HUDEP-2 (cell line): ENCODE results near the gene RASL11B.

Source experiments
- DNase-seq, 76 experiments: peaks; one replicate each; lab custom pipeline; 2025; ENCODE audit not compliant: unreplicated experiment in 76 of 76; lab: John Stamatoyannopoulos, UW

Gene RASL11B

DNA sequence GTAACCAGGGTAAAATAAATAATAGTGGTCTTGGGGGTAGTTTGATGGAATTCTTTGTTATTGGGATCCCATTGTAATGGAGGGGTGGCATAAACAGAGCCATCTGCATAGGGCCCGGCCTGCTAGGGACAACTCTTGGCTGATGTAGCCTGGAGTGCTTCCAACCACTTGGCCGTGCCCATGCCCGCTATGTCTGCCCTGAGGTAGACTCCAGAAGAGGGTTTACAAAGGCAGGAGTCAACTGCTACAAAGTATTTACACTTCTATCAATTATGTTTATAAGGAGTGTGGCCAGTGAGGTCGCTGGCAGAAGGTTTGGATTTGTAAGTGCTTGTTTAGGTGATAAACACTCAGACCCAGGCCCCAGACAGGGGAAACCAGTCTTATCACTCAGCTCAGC, 8.1 kb downstream of the RASL11B start:
- DNase-seq: no peak

DNA sequence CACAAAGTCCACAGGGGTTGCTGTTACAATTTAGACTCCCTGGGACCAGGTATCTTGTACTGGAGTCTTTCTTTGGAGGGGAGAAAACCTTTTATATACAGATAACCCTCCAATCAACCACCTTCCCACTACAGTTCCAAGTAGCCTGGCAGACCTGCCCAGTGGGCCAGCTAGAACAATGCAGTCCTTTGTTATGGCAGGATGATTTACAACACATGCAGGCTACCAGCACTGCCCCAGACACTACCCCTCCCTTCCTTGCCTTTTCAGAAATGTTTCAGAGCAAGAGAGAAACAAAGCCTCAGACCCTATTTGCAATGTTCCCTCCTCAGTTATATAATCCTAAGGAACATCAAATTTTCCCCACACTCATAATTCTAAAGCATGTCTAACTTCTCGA, 11.1 kb downstream of the RASL11B start:
- DNase-seq: no peak

DNA sequence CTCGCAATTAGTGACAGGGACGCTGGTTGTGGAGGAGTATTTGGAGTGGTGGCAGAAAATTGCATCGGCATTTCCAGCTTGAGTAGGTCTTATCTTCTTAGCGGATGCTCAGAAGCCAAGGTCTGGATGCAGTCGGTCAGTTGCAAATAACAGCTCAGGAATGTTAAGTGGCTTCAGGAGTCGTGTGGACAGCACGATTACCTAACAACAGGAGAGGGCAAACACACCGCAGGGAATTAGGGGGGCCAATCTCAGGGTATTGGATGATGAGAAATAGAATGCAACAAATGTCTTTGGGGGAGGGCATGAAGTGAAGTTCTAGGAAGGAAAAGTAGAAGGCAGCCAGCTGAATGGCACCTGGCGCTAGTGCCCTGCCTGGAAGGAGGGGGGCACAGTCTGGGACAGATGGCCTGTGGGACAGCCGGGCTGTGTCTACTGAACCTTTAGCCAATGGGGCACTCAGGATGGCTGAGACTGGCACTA, 11.8 kb downstream of the RASL11B start:
- no peak for DNase-seq

GRCh38 chr4:52874948-52875347, 12.8 kb downstream of the RASL11B start:
- no peak for DNase-seq

- no peak for DNase-seq
These were observed 14.0 kb downstream of the RASL11B start for GRCh38 chr4:52876069-52876468.

- DNase-seq: no peak
These were observed 14.9 kb downstream of the RASL11B start for GRCh38 chr4:52877036-52877435.

DNA sequence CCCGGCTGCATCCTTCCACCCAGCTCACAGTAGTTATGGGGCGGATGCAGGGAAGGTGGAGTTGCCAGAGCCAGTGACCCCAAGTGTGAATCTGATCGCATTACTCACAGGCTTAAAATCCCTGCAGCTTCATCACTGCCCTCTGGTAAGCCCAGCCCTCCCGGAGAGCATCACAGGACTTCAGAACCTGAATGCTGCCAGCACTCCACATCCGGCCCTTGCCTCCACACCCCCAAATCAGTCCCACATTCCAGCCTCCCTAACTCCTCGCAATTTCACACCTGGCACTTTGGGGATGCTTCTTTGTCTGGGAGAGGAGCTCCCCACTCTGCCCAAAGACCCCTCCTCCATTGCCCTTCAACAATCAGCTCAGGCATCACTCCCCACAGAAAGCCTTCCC, 15.6 kb downstream of the RASL11B start:
- DNase-seq: no peak

- no peak for DNase-seq
These were observed 17.4 kb downstream of the RASL11B start for GRCh38 chr4:52879471-52879870.

DNA sequence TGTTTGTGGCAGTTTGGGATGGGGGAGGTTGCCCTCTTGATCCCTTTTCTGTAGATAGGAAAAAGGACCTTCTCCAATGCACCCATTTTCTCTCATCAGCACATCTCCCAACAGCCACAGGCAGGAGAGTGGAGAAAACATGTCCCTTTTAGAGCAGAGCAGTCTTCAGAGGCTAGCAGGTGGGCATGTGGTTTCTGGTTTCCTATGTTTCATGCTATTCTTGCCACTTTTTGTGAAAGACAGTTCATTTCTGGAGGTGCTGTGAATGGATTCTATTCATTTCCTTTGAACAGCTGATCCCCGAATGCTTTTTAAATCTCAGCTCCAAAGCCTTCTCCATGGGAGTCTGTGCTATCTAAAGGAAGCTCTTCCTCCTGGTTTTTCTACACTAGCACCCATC, 18.9 kb downstream of the RASL11B start:
- no peak for DNase-seq

DNA sequence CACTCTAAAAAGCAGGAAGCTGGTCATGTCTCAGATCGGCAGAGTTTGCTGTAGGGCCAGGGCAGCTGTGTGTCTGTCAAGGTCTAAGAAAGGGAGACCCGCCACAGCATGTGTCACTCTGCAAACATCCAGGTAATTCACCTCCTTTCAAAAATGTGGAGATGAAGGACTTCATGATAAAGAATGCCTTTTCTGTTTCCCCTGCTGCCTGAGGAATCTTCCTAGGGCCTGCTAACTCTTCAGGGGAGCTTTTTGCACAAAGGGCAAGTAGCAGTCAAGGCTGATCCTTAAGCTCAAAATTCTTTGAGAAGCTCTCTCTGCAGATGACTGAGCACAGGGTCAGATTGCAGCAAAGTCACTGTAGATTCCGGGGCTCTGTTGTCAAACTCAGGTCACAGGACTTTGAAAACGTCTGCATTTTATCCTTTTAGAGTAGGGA, 21.1 kb downstream of the RASL11B start:
- no peak for DNase-seq

DNA sequence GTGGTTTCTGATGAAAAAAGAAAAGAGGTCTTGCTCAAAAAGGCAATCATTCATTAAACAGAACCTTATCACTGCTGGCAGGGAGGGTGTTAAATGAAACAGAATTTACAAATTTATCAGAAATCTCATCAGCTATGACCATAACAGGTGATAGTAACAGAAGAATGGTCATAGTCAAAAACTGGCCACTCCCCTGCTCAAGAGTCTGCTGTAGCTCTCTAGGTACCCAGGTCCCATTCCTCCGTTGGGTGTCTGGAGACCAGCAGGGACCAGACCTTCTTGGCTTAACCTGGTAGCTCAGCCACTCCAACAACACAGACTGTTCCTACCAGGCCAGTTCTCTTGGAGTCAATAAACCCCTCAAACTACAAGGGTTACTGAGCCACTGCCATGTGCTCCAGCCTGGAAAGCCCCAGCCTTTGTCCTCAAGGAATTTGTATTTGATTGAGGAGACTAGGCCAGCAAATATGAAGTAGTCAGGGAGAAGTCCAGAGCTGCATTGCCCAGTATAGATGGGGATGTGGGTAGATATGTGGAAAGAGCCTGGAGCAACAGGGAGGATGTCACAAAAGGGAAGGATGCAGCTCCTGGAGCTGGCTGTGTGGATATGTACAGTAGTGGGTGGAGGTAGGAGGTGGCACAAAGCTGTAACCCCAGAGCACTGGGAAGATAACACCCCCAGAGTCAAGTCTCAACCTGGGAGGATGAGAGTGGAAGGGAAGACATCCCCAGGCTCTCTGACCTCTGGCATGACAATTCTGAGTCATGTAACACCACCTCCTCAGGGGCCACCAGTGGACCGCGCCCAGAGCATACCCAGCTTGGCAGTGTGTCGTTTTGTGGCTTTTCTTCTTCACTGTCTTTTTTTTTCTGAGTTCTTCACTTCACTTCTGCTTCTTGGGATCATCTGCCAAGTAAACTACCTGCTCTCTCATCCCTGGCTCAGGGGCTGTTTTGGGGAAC, 21.9 kb downstream of the RASL11B start:
- no peak for DNase-seq

- DNase-seq: no peak
These were observed 22.9 kb downstream of the RASL11B start for GRCh38 chr4:52884994-52885393.

DNA sequence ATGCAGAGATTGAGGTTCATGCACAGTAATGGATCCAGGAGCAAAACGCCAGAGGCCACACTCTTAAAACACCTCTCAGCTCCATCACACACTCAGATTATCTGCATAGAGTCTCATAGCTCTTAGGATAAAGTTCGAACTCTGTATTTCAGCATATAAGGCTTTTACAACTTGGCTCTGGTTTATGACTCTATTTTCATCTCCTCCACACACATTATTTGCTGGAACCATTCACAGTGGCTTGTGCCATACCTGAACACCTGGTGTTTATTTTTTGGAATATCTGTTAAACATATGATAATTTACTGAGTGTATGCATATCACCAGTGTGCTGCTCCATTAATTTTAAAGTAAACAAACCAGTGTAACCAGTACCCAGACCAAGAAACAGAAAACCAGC, 27.2 kb downstream of the RASL11B start:
- DNase-seq: no peak

- no peak for DNase-seq
These were observed 27.8 kb downstream of the RASL11B start for GRCh38 chr4:52889778-52890520.

DNA sequence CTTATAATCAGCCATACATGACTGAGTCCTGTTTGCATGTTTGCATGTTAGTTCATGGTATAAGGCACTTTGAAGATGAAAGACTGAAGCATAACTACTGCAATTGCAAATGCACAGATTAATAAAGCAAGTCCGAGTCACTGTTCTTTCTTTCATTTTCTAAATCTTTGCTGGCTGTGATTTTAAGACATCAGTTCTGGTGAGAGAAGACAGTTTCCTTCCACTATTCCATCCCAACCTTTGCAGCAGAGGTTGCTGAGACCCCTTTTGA, 28.3 kb downstream of the RASL11B start:
- DNase-seq: no peak

DNA sequence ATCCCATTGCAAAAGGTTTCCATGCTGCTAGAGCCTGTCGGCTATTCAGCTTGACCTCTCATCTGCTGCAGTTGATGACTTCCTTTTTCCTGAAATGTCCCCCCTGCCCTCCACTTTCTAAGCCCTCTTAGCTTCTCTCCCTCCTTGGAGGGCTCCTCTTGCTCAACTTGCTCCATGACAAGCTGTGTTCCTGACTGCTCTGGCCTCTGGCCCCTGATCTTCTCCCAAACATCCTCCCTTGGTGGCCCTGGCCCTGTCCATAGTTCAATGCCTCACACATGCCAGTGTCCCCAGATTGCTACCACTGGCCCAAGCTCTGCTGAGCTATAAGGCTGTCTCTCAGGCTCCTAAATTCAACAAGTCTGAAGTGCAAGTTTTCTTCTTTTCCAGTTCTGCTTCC, 29.6 kb downstream of the RASL11B start:
- DNase-seq: no peak

GRCh38 chr4:52892880-52893279, 30.8 kb downstream of the RASL11B start:
- no peak for DNase-seq

DNA sequence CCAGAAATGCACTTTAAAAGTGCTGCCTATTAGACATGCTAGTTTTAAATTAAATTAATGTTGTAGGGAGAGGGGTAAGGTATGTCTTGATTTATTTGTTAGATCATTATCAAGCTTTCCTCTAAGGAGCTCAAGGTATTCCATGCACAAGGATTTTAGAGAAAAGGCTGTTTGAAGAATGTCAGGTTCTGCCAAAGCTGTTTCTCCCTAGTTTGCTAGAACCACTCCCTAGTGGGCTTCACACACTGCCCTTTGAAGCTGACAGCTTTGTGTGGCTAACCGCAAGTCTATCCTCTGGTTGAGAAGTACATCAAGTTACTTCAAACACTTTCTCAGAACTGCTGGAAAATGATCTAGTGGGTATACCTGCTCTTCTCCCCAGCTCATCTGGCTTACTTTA, 32.3 kb downstream of the RASL11B start:
- no peak for DNase-seq

DNA sequence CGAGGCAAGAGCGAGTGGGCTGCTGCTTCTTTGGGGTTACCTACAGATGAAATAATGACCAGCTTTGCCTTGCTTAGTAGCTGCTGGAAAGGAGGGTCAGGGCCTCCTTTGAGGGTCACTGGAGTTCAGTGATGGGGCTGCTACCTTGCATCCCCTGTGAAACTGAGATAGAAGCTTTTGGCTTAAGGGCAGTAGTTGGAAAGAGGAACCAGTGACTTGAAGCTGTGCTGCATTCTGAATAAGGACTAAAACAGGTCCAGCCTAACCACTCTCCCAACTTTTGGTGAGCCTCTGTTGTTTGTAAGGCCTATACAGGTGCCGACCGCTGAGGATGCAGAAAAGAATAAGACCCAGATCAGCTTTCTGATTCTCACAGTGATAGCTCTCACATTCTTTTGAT, 41.2 kb downstream of the RASL11B start:
- no peak for DNase-seq

GRCh38 chr4:52904421-52904820, 42.3 kb downstream of the RASL11B start:
- no peak for DNase-seq

DNA sequence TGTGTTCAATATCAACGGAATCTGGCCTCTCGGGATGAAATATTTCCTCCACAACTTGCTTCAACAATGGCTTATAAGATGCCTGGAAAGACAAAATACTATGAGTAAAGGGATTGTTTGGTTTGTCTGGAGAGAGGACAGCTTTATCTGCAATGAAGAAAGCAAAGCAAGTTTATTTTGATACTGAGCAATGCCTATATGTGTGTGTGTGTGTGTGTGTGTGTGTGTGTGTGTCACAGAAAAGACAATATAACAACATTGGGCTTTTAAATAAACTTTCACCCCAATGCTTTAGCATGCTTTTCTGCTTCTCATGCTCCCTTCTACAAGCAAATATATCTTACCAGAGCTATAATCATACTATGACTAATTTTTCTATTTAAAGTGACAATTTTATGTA, 45.4 kb downstream of the RASL11B start:
- no peak for DNase-seq

GRCh38 chr4:52910115-52910514, 48.0 kb downstream of the RASL11B start:
- no peak for DNase-seq
